Kidney (tissue), 14 donors: ENCODE measurements around the gene PSTPIP2. TPM values are rescaled to one million over a fixed set of nuclear protein-coding genes. Genes with fewer than 3 reads are reported as not detected.

Experiments
- DNase-seq, 5 donors: peaks; one replicate each; pipeline ENCODE4 v3.0.0-alpha.2; 2013 to 2020
- FAIRE-seq: peaks from 2 replicates; lab custom pipeline; 2012; peaks lifted over from hg19 to GRCh38; lab: Jason Lieb, UNC
- H3K27ac ChIP-seq, 2 donors: one replicate each; pipeline ENCODE4 v1.7.0; 2013; ENCODE audit warnings: low read depth in 2 of 2, low read length in 2 of 2, inconsistent platforms in 1 of 2
- H3K27me3 ChIP-seq: one replicate; pipeline ENCODE4 v1.7.1; 2013; ENCODE audit warnings: low read length, inconsistent platforms; ENCODE audit not compliant: control insufficient read depth, insufficient read depth
- H3K36me3 ChIP-seq, 3 donors: one replicate each; pipeline versions ENCODE4 v1.7.0 to v1.7.1; 2013; ENCODE audit warnings: low read length in 3 of 3, control low read depth in 1 of 3, inconsistent platforms in 1 of 3; ENCODE audit not compliant: insufficient read depth in 3 of 3, control insufficient read depth in 2 of 3
- H3K4me1 ChIP-seq, 3 donors: one replicate each; pipeline versions ENCODE4 v1.7.0 to v1.7.1; 2013; ENCODE audit warnings: low read length in 3 of 3, inconsistent platforms in 1 of 3, low read depth in 1 of 3; ENCODE audit not compliant: control insufficient read depth in 2 of 3, insufficient read depth in 2 of 3
- H3K4me3 ChIP-seq, 3 donors: one replicate each; pipeline versions ENCODE4 v1.7.0 to v1.8.1; 2013; ENCODE audit warnings: low read length in 3 of 3, control low read depth in 1 of 3, inconsistent platforms in 1 of 3
- H3K9ac ChIP-seq, 3 donors: one replicate each; pipeline versions ENCODE4 v1.7.0 to v1.7.1; 2013; ENCODE audit warnings: low read length in 3 of 3, control low read depth in 1 of 3, inconsistent platforms in 1 of 3
- H3K9me3 ChIP-seq, 3 donors: one replicate each; pipeline versions ENCODE4 v1.7.0 to v1.7.1; 2013; ENCODE audit warnings: low read length in 3 of 3, control low read depth in 1 of 3, inconsistent platforms in 1 of 3; ENCODE audit not compliant: control insufficient read depth in 2 of 3, insufficient read depth in 1 of 3
- CTCF ChIP-seq: IDR thresholded peaks from 3 replicates; pipeline ENCODE4 v1.5.1; 2012; ENCODE audit warnings: mild to moderate bottlenecking, moderate library complexity, borderline replicate concordance; ENCODE audit not compliant: insufficient read depth; ENCODE audit errors: extremely low read depth
- intact Hi-C: fragments of 100-400 bp; cut with DNase I; formaldehyde crosslinking; loops from one replicate; pipeline ENCODE4 v1.11.1; 2022
- polyA plus RNA-seq: library from polyadenylated mRNA; stranded (reverse); fragments of 350-450 nt; fragmentation: Illumina TruSeq; extraction: RNeasy Lipid Tissue Mini Kit (QIAGEN cat#74804); gene quantifications from one replicate; pipeline ENCODE4 v1.2.3, GENCODE V29; 2014; ENCODE audit warnings: low read depth, low replicate concordance; ENCODE audit not compliant: insufficient read depth
- total RNA-seq: library from RNA; stranded (reverse); fragmentation: NEBNext Ultra II Directional; extraction: Animal tissue kit (Norgen Biotek cat#: 25700); gene quantifications from one replicate; pipeline ENCODE4 v1.2.1, GENCODE V29; 2021
- donor health status: control.
- donor health status: control.
- donor health status: control.
- donor health status: control.
- donor health status: control.
- donor health status: DM: yes; HTN: yes; CAD: no.
- donor health status: Normal renal cell carcinoma (clear cell type).

The PSTPIP2 gene
- total and polyA plus RNA-seq, 2 donors from 2014 or later = 1.3 to 11.1 TPM

GRCh38 chr18:45940724-45941123 is 131.3 kb downstream of the PSTPIP2 start:
- Histone ChIP-seq H3K27me3 (no peaks in the 10 kb centered on the region), H3K4me1 (no peaks in the 10 kb centered on the region), H3K4me3 (no peak overlapping the region), H3K9ac (no peak overlapping the region), H3K9me3 (no peaks in the 10 kb centered on the region), H3K36me3 (peaks cover 4 to 50% (median 35%) of the 10 kb centered on the region in 3 donors), H3K27ac (no peak overlapping the region)
- TF ChIP-seq CTCF = no peak
- intact Hi-C loops = no loop called here
- FAIRE-seq (no peak), DNase-seq (no peak)

GRCh38 chr18:45939236-45939635 is 132.8 kb downstream of the PSTPIP2 start:
- peaks cover 4 to 36% (median 31%) of the 10 kb centered on the region in 3 donors for H3K36me3 ChIP-seq
- no peaks in the 10 kb centered on the region for H3K9me3 ChIP-seq
- no peak overlapping the region for H3K27ac ChIP-seq
- no peaks in the 10 kb centered on the region for H3K27me3 ChIP-seq
- DNase-seq (no peak), FAIRE-seq (no peak)
- intact Hi-C loops = no loop called here
- H3K9ac ChIP-seq = no peak overlapping the region
- H3K4me1 ChIP-seq = no peaks in the 10 kb centered on the region
- no peak for TF ChIP-seq CTCF
- H3K4me3 ChIP-seq = no peak overlapping the region

- DNase-seq = no peak
- Histone ChIP-seq H3K4me3 (no peak overlapping the region), H3K27me3 (no peaks in the 10 kb centered on the region), H3K9me3 (no peaks in the 10 kb centered on the region), H3K27ac (no peak overlapping the region), H3K4me1 (no peaks in the 10 kb centered on the region), H3K36me3 (peaks cover 4 to 31% (median 27%) of the 10 kb centered on the region in 3 donors), H3K9ac (no peak overlapping the region)
- no peak for FAIRE-seq
- intact Hi-C loops = no loop called here
- TF ChIP-seq CTCF = no peak
Observed at GRCh38 chr18:45938488-45938935, 133.5 kb downstream of the PSTPIP2 start.

- intact Hi-C loops = no loop called here
- FAIRE-seq (no peak), DNase-seq (no peak)
- Histone ChIP-seq H3K9ac (no peak overlapping the region), H3K4me3 (no peak overlapping the region), H3K27me3 (no peaks in the 10 kb centered on the region), H3K36me3 (peaks cover 3 to 28% (median 21%) of the 10 kb centered on the region in 3 donors), H3K27ac (no peak overlapping the region), H3K4me1 (no peaks in the 10 kb centered on the region), H3K9me3 (no peaks in the 10 kb centered on the region)
- no peak for TF ChIP-seq CTCF
Observed at GRCh38 chr18:45935591-45936335, 136.3 kb downstream of the PSTPIP2 start.
